ENCODE data around the gene PEPD.

- TF ChIP-seq CTCF (IDR thresholded peaks at IDR 0.05) (no peak), ZFX (IDR thresholded peaks at IDR 0.05; ENCODE audit: borderline replicate concordance) (no peak)
Observed at GRCh38 chr19:33359581-33359980, 162.0 kb downstream of the PEPD start.
